Muscle layer of duodenum (tissue), 2 donors: ENCODE measurements around the gene RAB11A.
"Not testable (repeated sequence)": the region's sequence is repeated elsewhere in the genome, so short reads cannot be mapped to it uniquely, and the experiment has no call there.

ENCODE experiments used
- H3K27ac ChIP-seq: one replicate; pipeline ENCODE4 v1.7.0; 2013; ENCODE audit warnings: mild to moderate bottlenecking, low read length
- H3K27me3 ChIP-seq: one replicate; pipeline ENCODE4 v1.7.0; 2013; ENCODE audit warnings: low read depth, mild to moderate bottlenecking, control low read depth, low read length
- H3K36me3 ChIP-seq, 2 donors: one replicate each; pipeline ENCODE4 v1.7.0; 2013; ENCODE audit warnings: low read length in 2 of 2, control low read depth in 1 of 2, mild to moderate bottlenecking in 1 of 2; ENCODE audit not compliant: insufficient read depth in 2 of 2, control insufficient read depth in 1 of 2
- H3K4me1 ChIP-seq, 2 donors: one replicate each; pipeline ENCODE4 v1.7.0; 2013; ENCODE audit warnings: low read length in 2 of 2, mild to moderate bottlenecking in 2 of 2, control low read depth in 1 of 2, moderate library complexity in 1 of 2; ENCODE audit not compliant: insufficient read depth in 2 of 2, control insufficient read depth in 1 of 2
- H3K4me3 ChIP-seq, 2 donors: one replicate each; pipeline ENCODE4 v1.7.0; 2013; ENCODE audit warnings: low read length in 2 of 2, low read depth in 1 of 2, mild to moderate bottlenecking in 1 of 2
- H3K9me3 ChIP-seq, 2 donors: one replicate each; pipeline ENCODE4 v1.7.0; 2013; ENCODE audit warnings: low read length in 2 of 2, control low read depth in 1 of 2, mild to moderate bottlenecking in 1 of 2; ENCODE audit not compliant: control insufficient read depth in 1 of 2
- donor health status: healthy.

RAB11A gene

DNA sequence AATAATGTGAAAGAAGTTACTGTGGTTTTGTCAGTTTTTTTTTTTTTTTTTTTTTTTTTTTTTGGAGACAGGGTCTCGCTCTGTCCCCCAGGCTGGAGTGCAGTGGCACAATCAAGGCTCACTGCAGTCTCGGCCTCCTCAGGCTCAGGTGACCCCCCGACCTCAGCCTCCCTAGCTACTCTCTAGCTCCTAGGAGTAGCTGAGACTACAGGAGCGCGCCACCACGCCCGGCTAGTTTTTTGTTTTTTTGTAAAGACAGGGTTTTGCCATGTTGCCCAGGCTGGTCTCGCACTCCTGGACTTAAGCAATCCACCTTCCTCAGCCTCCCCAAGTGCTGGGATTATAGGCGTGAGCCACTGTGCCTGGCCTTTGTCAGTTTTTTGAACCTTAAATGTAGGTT, 2.6 kb downstream of the RAB11A start:
- not testable (repeated sequence) for H3K36me3 ChIP-seq, H3K9me3 ChIP-seq, H3K27me3 ChIP-seq, H3K4me3 ChIP-seq
- H3K4me1 ChIP-seq, result peaks cover 8 to 14% of the 10 kb centered on the region in 2 donors
- H3K27ac ChIP-seq, result peak overlapping the region; percentile 97

DNA sequence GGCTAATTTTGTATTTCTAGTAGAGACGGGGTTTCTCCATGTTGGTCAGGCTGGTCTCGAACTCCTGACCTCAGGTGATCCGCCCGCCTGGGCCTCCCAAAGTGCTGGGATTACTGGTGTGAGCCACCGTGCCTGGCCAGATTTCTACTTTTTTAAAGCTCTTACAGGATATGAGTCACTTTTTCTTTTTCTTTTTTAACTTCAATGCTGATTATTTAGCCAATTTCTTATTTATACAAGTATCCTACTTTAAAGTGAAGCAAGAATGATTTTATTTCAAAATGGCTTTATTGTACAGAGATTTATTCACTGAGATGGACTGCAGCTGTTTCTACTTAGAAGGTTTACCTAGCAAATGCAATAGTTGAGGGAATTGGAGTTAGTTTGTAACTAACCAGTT, 3.3 kb downstream of the RAB11A start:
- H3K27me3 ChIP-seq, H3K27ac ChIP-seq, H3K36me3 ChIP-seq, H3K9me3 ChIP-seq, H3K4me3 ChIP-seq: not testable (repeated sequence)
- peaks cover 8 to 14% of the 10 kb centered on the region in 2 donors for H3K4me1 ChIP-seq

DNA sequence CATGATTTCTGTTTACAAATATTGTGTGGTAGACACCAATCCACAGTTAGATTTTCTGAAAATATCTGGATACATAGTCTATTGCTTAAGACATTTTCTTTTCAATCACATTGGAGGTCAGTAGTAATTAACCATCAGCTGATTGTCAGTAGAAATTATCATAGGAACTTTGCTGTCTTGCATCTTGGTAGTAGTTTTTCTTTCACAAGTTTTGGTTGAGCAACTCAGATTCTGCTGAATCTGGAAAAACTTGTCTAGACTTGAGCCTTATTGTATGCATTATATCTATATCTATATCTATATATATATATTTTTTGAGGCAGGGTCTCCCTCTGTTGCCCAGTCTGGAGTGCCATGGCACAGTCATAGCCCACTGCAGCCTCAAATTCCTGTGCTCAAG, 4.0 kb downstream of the RAB11A start:
- H3K27me3 ChIP-seq, result no peaks in the 10 kb centered on the region
- H3K27ac ChIP-seq, result no peak overlapping the region
- H3K4me3 ChIP-seq, result no peak overlapping the region
- H3K9me3 ChIP-seq, result no peaks in the 10 kb centered on the region
- peaks cover 8 to 14% of the 10 kb centered on the region in 2 donors for H3K4me1 ChIP-seq
- H3K36me3 ChIP-seq, result peaks cover 11 to 16% of the 10 kb centered on the region in 2 donors

DNA sequence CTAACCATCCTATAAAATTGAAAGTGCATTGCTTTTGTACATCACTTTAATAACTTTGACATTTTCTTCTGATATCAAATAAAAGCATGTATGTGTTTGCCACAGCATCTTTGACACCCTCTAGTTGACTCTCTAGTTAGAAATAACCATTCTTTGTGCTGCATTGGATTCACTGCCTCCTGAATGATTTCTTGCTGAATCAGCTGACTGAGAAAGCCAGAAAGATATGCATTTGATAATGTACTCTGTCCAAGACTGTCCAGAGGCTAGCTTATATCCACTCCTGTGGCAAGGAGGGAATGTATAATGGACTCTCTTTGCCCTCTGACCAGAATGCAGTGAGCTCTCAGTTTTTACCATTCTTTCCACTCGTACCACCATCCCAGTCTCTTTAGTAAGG, 6.2 kb downstream of the RAB11A start:
- Histone ChIP-seq H3K36me3 (peaks cover 20 to 28% of the 10 kb centered on the region in 2 donors), H3K27ac (no peak overlapping the region), H3K9me3 (no peaks in the 10 kb centered on the region), H3K4me1 (peaks cover 3 to 14% of the 10 kb centered on the region in 2 donors), H3K27me3 (no peaks in the 10 kb centered on the region), H3K4me3 (no peak overlapping the region)

DNA sequence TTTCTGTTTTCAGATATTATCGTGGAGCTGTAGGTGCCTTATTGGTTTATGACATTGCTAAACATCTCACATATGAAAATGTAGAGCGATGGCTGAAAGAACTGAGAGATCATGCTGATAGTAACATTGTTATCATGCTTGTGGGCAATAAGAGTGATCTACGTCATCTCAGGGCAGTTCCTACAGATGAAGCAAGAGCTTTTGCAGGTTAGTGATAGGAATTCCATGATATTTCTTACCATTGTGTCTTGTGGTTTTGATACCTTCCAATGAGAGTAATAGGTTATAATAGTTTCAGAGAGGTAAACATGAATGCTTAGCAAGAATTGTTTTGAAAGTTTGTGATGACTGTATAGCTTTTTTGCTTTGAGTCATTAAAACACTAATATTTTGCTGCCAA, 8.5 kb downstream of the RAB11A start:
- no peaks in the 10 kb centered on the region for H3K27me3 ChIP-seq
- H3K4me3 ChIP-seq, result no peak overlapping the region
- peaks cover 20 to 32% of the 10 kb centered on the region in 2 donors for H3K36me3 ChIP-seq
- H3K27ac ChIP-seq, result no peak overlapping the region
- H3K4me1 ChIP-seq, result peaks cover 3 to 6% of the 10 kb centered on the region in 2 donors
- H3K9me3 ChIP-seq, result no peaks in the 10 kb centered on the region

DNA sequence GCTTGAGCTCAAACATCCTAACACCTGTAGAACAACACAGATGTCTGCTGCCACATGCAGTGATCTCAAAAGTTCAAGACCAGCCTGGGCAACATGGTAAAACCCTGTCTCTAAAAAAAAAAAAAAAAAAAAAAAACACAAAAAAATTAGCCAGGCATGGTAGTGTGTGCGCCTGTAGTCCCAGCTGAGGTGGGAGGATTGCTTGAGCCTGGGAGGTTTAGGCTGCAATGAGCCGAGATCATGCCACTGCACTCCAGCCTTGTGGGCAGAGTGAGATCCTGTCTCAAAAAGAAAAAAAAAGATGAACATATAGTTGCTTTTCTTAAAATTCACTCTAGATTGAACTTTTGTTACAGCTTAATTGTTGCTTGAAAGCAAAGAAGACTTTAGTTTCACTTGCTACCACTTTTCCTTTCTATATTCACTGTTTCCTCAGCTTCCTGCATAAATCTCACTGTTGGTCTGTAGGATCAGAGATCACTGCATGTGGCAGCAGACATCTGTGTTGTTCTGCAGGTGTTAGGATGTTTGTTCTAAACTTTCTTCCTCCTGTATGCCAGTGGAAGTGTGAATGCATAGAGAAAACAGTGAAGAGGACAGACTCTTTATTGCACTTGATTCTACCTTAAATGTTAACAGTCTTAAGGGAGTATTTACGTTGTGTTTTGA, 12.6 kb downstream of the RAB11A start:
- Histone ChIP-seq H3K27ac (no peak overlapping the region), H3K4me1 (no peaks in the 10 kb centered on the region), H3K36me3 (peaks cover 40 to 41% of the 10 kb centered on the region in 2 donors), H3K9me3 (no peaks in the 10 kb centered on the region), H3K4me3 (no peak overlapping the region), H3K27me3 (no peaks in the 10 kb centered on the region)

DNA sequence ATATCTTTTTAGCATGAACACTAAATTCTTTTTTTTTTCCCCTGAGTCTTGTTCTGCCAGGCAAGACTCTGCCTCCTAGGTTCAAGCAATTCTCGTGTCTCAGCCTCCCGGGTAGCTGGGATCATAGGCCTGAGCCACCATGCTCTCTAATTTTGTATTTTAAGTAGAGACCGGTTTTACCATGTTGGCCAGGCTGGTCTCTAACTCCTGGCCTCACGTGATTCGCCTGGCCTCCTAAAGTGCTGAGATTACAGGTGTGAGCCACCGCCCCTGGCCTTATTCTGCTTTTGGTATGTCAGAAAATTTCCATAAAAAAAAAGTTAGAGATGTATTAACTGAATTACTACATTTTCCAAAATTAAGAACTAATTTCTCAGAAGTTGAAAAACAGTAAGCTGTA, 14.3 kb downstream of the RAB11A start:
- peaks cover 41 to 44% of the 10 kb centered on the region in 2 donors for H3K36me3 ChIP-seq

DNA sequence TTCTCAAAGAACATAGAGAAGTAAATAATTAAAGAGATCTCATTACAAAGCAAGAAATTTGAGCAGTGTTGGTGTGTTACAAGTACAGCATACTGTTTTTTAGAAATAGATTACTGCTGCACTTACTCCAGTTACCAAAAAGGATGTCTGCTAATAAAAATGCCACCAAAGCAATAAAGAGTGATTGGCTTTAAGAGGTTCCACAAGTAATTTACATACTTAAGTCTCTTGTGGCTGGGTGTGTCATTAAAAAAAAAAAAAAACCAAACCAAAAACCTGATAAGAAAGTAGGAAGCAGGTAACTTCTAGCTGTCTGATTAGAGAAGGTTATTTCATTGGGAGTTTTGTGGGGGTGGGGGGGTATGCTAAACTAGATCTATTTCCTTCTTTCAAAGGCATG, 15.2 kb downstream of the RAB11A start:
- Histone ChIP-seq H3K27me3 (no peaks in the 10 kb centered on the region), H3K4me3 (no peak overlapping the region), H3K27ac (no peak overlapping the region), H3K36me3 (peaks cover 39 to 50% of the 10 kb centered on the region in 2 donors), H3K4me1 (no peaks in the 10 kb centered on the region), H3K9me3 (no peaks in the 10 kb centered on the region)

More for the DNA sequence above, 14.3 kb downstream of the RAB11A start:
- no peaks in the 10 kb centered on the region for H3K4me1 ChIP-seq
- H3K4me3 ChIP-seq, result no peak overlapping the region
- no peaks in the 10 kb centered on the region for H3K27me3 ChIP-seq
- H3K9me3 ChIP-seq, result no peaks in the 10 kb centered on the region
- no peak overlapping the region for H3K27ac ChIP-seq

DNA sequence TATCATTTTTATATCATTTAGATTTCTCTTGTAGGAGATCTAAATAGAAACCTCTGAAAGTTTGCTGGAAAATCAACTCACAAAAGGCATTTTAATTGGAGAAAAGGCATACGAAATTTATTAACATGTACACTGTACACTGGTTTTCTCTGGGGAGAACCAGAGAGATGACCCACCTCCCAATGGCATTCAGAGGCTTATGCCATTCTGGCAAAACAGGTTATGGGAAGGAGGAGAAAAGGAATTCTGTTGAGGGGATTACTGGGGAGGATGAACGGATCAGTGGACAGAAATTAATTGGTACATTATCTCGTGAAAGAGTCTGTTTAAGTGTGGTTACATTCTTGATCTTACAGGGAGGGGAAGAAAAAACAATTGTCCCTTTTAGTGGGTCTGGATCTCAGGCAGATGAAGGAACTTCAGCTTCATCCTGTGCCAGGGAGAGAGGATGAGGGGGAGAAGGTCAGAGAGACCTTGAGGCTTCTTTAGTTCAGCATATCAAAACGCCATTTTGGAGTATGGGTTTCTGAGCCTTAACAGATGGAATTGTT, 16.5 kb downstream of the RAB11A start:
- Histone ChIP-seq H3K9me3 (no peaks in the 10 kb centered on the region), H3K27ac (no peak overlapping the region), H3K36me3 (peaks cover 32 to 51% of the 10 kb centered on the region in 2 donors), H3K4me3 (no peak overlapping the region), H3K4me1 (no peaks in the 10 kb centered on the region), H3K27me3 (no peaks in the 10 kb centered on the region)

DNA sequence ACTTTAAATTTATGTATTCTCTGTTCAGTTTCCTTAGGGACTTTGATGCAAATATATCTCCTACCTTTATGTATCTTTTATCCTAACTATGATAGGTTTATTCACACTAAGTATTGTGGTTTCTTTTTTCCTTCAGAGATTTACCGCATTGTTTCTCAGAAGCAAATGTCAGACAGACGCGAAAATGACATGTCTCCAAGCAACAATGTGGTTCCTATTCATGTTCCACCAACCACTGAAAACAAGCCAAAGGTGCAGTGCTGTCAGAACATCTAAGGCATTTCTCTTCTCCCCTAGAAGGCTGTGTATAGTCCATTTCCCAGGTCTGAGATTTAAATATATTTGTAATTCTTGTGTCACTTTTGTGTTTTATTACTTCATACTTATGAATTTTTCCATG, 18.3 kb downstream of the RAB11A start:
- Histone ChIP-seq H3K9me3 (no peaks in the 10 kb centered on the region), H3K4me1 (no peaks in the 10 kb centered on the region), H3K27ac (no peak overlapping the region), H3K27me3 (no peaks in the 10 kb centered on the region), H3K36me3 (peaks cover 30 to 51% of the 10 kb centered on the region in 2 donors), H3K4me3 (no peak overlapping the region)

DNA sequence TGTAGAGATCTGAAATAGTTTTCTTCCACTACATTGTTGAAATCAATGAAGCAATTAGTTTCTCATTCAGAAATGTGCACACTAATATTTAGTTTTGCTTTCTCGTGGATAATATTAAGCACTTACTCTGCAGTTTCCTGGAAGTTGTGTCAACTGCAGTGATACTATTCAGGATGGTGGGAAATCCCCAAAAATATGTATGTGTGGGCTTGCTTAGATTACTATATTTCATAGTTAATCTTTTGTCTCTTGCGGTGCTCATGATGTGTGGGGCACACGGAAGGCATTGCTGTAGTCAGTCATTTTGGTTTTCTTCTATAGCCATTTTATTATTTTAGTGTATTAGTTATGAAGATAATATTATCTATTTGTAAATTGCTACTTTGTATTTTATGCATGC, 19.7 kb downstream of the RAB11A start:
- Histone ChIP-seq H3K4me1 (no peaks in the 10 kb centered on the region), H3K4me3 (no peak overlapping the region), H3K9me3 (no peaks in the 10 kb centered on the region), H3K27ac (no peak overlapping the region), H3K36me3 (peaks cover 32 to 45% of the 10 kb centered on the region in 2 donors), H3K27me3 (no peaks in the 10 kb centered on the region)

DNA sequence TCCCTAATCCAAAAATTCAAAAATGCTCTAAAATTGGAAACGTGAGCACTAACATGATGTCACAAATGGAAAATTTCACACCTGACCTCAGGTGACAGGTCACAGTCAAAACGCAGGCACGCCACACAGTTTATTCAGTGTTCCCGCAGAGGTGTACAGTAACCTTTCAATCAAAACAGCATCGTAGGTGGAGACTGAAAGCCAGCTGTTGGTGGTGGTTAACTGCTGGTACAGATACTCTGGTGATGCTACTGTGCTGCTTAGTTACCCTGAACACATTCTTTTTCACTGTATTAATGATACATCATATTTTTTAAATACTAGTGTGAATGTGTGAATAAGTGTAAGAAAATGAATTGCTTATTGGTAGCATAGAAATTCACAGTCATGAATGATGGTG, 23.8 kb downstream of the RAB11A start:
- H3K27ac ChIP-seq, result no peak overlapping the region
- H3K27me3 ChIP-seq, result no peaks in the 10 kb centered on the region
- H3K4me1 ChIP-seq, result no peaks in the 10 kb centered on the region
- H3K4me3 ChIP-seq, result no peak overlapping the region
- no peaks in the 10 kb centered on the region for H3K9me3 ChIP-seq
- H3K36me3 ChIP-seq, result peaks cover 19 to 34% of the 10 kb centered on the region in 2 donors
